ENCODE results near the gene RCC2.

Gene RCC2

GRCh38 chr1:17360272-17360956 lies 79.1 kb downstream of the RCC2 start:
- Histone ChIP-seq H3K4me1 (ENCODE audit: control insufficient read depth, insufficient read depth, low read length) (no peaks in the 10 kb centered on the region), H3K9me3 (ENCODE audit: control insufficient read depth, low read length) (no peaks in the 10 kb centered on the region), H3K36me3 (ENCODE audit: control insufficient read depth, insufficient read depth, low read length) (no peaks in the 10 kb centered on the region), H3K27me3 (ENCODE audit: control insufficient read depth, insufficient read depth, low read length, poor library complexity, severe bottlenecking) (no peaks in the 10 kb centered on the region), H3K27ac (ENCODE audit: insufficient read depth, low read depth, low read length, poor library complexity, severe bottlenecking) (no peak overlapping the region), H3K4me3 (ENCODE audit: insufficient read depth, low read depth, low read length) (no peak overlapping the region)
- 87 to 88% methylated on average over 10 to 11 of the region's 11 CpGs for WGBS, 2 experiments

GRCh38 chr1:17359808-17360207 lies 79.7 kb downstream of the RCC2 start:
- Histone ChIP-seq H3K27me3 (ENCODE audit: control insufficient read depth, insufficient read depth, low read length, poor library complexity, severe bottlenecking) (no peaks in the 10 kb centered on the region), H3K4me3 (ENCODE audit: insufficient read depth, low read depth, low read length) (no peak overlapping the region), H3K27ac (ENCODE audit: insufficient read depth, low read depth, low read length, poor library complexity, severe bottlenecking) (no peak overlapping the region), H3K36me3 (ENCODE audit: control insufficient read depth, insufficient read depth, low read length) (no peaks in the 10 kb centered on the region), H3K4me1 (ENCODE audit: control insufficient read depth, insufficient read depth, low read length) (no peaks in the 10 kb centered on the region), H3K9me3 (ENCODE audit: control insufficient read depth, low read length) (no peaks in the 10 kb centered on the region)
- WGBS, 2 experiments: 92% methylated on average over 9 of the region's 9 CpGs

- no peak overlapping the region for H3K27ac ChIP-seq (ENCODE audit: insufficient read depth, low read depth, low read length, poor library complexity, severe bottlenecking)
- 56% methylated on average over 10 of the region's 11 CpGs for WGBS, 2 experiments
- no peaks in the 10 kb centered on the region for H3K9me3 ChIP-seq (ENCODE audit: control insufficient read depth, low read length)
- H3K27me3 ChIP-seq (ENCODE audit: control insufficient read depth, insufficient read depth, low read length, poor library complexity, severe bottlenecking): no peaks in the 10 kb centered on the region
- H3K4me1 ChIP-seq (ENCODE audit: control insufficient read depth, insufficient read depth, low read length): no peaks in the 10 kb centered on the region
- no peaks in the 10 kb centered on the region for H3K36me3 ChIP-seq (ENCODE audit: control insufficient read depth, insufficient read depth, low read length)
- H3K4me3 ChIP-seq (ENCODE audit: insufficient read depth, low read depth, low read length): no peak overlapping the region
These were observed 80.4 kb downstream of the RCC2 start for GRCh38 chr1:17359031-17359430.

DNA sequence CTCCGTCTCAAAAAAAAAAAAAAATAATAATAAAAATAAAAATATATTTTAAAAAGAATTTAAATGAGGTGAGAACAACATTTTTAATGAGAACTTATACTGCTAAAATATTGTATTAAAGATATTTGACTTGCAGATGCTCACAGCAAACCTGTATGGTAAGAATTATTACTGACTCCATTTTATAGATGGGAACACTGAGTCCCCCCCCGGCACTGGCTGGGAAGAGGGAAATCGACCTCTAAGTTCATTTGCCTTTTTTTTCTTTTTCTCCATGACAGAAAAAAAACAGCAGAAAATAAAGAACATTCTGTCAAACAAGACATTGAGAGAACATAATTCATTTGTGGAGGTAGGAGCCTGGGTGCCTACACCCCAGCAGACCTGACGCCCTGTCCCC lies 80.9 kb downstream of the RCC2 start:
- H3K4me3 ChIP-seq (ENCODE audit: insufficient read depth, low read depth, low read length): no peak overlapping the region
- H3K27me3 ChIP-seq (ENCODE audit: control insufficient read depth, insufficient read depth, low read length, poor library complexity, severe bottlenecking): no peaks in the 10 kb centered on the region
- H3K9me3 ChIP-seq (ENCODE audit: control insufficient read depth, low read length): no peaks in the 10 kb centered on the region
- no peak overlapping the region for H3K27ac ChIP-seq (ENCODE audit: insufficient read depth, low read depth, low read length, poor library complexity, severe bottlenecking)
- no peaks in the 10 kb centered on the region for H3K36me3 ChIP-seq (ENCODE audit: control insufficient read depth, insufficient read depth, low read length)
- H3K4me1 ChIP-seq (ENCODE audit: control insufficient read depth, insufficient read depth, low read length): no peaks in the 10 kb centered on the region
- WGBS, 2 experiments: 93 to 94% methylated on average over 2 to 3 of the region's 4 CpGs
